Astrocyte (in vitro differentiated cells and primary cell): ENCODE data around the gene CCDC146. TPM values are rescaled to one million over a fixed set of nuclear protein-coding genes. Genes with fewer than 3 reads are reported as not detected.

Source experiments
- DNase-seq: peaks from one replicate; pipeline ENCODE4 v3.0.0-alpha.2; 2010; ENCODE audit warnings: low read depth
- FAIRE-seq: peaks from 2 replicates; lab custom pipeline; 2011; peaks lifted over from hg19 to GRCh38; lab: Jason Lieb, UNC
- H2AFZ ChIP-seq: 2 replicates; pipeline ENCODE4 v1.6.0; 2012; ENCODE audit warnings: low read depth, low read length, inconsistent platforms
- H3K27ac ChIP-seq: 2 replicates; pipeline ENCODE4 v1.5.1; 2011; ENCODE audit warnings: low read depth, low read length, inconsistent platforms
- H3K27me3 ChIP-seq: 2 replicates; pipeline ENCODE4 v1.6.0; 2011; ENCODE audit warnings: low read length, inconsistent platforms; ENCODE audit not compliant: insufficient read depth
- H3K36me3 ChIP-seq: 2 replicates; pipeline ENCODE4 v1.5.1; 2011; ENCODE audit warnings: low read length, inconsistent platforms; ENCODE audit not compliant: insufficient read depth
- H3K4me1 ChIP-seq: 2 replicates; pipeline ENCODE4 v1.5.1; 2011; ENCODE audit warnings: low read length, inconsistent platforms; ENCODE audit not compliant: insufficient read depth
- H3K4me2 ChIP-seq: 2 replicates; pipeline ENCODE4 v1.6.0; 2012; ENCODE audit warnings: low read length, inconsistent platforms
- H3K4me3 ChIP-seq: 2 replicates; pipeline ENCODE4 v1.5.1; 2011; ENCODE audit warnings: low read depth, mild to moderate bottlenecking, low read length, inconsistent platforms; ENCODE audit not compliant: insufficient read depth
- H3K79me2 ChIP-seq: 2 replicates; pipeline ENCODE4 v1.6.0; 2012; ENCODE audit warnings: mild to moderate bottlenecking, low read length, inconsistent platforms; ENCODE audit not compliant: insufficient read depth
- H3K9ac ChIP-seq: 2 replicates; pipeline ENCODE4 v1.6.0; 2012; ENCODE audit warnings: mild to moderate bottlenecking, low read length, inconsistent platforms
- H3K9me3 ChIP-seq: 2 replicates; pipeline ENCODE4 v1.5.1; 2012; ENCODE audit warnings: low read depth, mild to moderate bottlenecking, low read length, inconsistent platforms; ENCODE audit not compliant: insufficient read depth
- H4K20me1 ChIP-seq: 2 replicates; pipeline ENCODE4 v1.6.0; 2012; ENCODE audit warnings: low read length, inconsistent platforms; ENCODE audit not compliant: insufficient read depth
- H3K27ac Mint-ChIP-seq: one replicate; pipeline ENCODE4 v1.8.0; 2021; ENCODE audit warnings: mild to moderate bottlenecking, mixed read lengths; ENCODE audit not compliant: unreplicated experiment
- H3K27me3 Mint-ChIP-seq: one replicate; pipeline ENCODE4 v1.8.0; 2021; ENCODE audit warnings: low read depth, mixed read lengths; ENCODE audit not compliant: unreplicated experiment
- H3K36me3 Mint-ChIP-seq: one replicate; pipeline ENCODE4 v1.8.0; 2021; ENCODE audit warnings: low read depth, mixed read lengths; ENCODE audit not compliant: unreplicated experiment
- H3K4me1 Mint-ChIP-seq: one replicate; pipeline ENCODE4 v1.8.0; 2021; ENCODE audit warnings: low read depth, mixed read lengths; ENCODE audit not compliant: unreplicated experiment
- H3K4me3 Mint-ChIP-seq: one replicate; pipeline ENCODE4 v1.8.0; 2021; ENCODE audit warnings: mild to moderate bottlenecking, moderate library complexity, mixed read lengths; ENCODE audit not compliant: unreplicated experiment
- H3K9me3 Mint-ChIP-seq: one replicate; pipeline ENCODE4 v1.8.0; 2021; ENCODE audit warnings: mild to moderate bottlenecking, mixed read lengths; ENCODE audit not compliant: unreplicated experiment
- CTCF ChIP-seq: IDR thresholded peaks from 2 replicates; pipeline ENCODE4 v1.5.1; 2011; ENCODE audit warnings: low read depth, mild to moderate bottlenecking, inconsistent platforms, low read length, moderate library complexity; ENCODE audit not compliant: insufficient read depth
- EZH2 ChIP-seq: IDR thresholded peaks from 2 replicates; pipeline ENCODE4 v1.6.1; 2012; ENCODE audit warnings: mild to moderate bottlenecking, low read length, inconsistent platforms; ENCODE audit not compliant: insufficient read depth
- total RNA-seq: library from RNA; stranded (reverse); gene quantifications from 2 replicates; pipeline ENCODE4 v1.2.1, GENCODE V29; 2021

CCDC146 gene
- total RNA-seq, 1 donor from 2014 or later = 2.0 TPM

GRCh38 chr7:77266291-77266794 is 143.9 kb downstream of the CCDC146 start:
- no peak overlapping the region for H3K4me3 ChIP-seq
- H3K36me3 Mint-ChIP-seq = no peaks in the 10 kb centered on the region
- TF ChIP-seq EZH2 (no peak), CTCF (no peak)
- H3K4me1 Mint-ChIP-seq = peaks cover 11% of the 10 kb centered on the region
- no peaks in the 10 kb centered on the region for H3K79me2 ChIP-seq
- no peaks in the 10 kb centered on the region for H3K27me3 ChIP-seq
- no peak for FAIRE-seq
- no peak overlapping the region for H3K4me2 ChIP-seq
- H3K36me3 ChIP-seq = no peaks in the 10 kb centered on the region
- no peak overlapping the region for H3K27ac Mint-ChIP-seq
- H3K4me1 ChIP-seq = no peaks in the 10 kb centered on the region
- H3K9ac ChIP-seq = no peak overlapping the region
- H3K4me3 Mint-ChIP-seq = no peak overlapping the region
- H3K9me3 ChIP-seq = no peaks in the 10 kb centered on the region
- H3K27me3 Mint-ChIP-seq = no peaks in the 10 kb centered on the region
- H4K20me1 ChIP-seq = no peaks in the 10 kb centered on the region
- no peaks in the 10 kb centered on the region for H3K9me3 Mint-ChIP-seq
- no peak overlapping the region for H3K27ac ChIP-seq
- no peak overlapping the region for H2AFZ ChIP-seq
- no peak for DNase-seq

GRCh38 chr7:77269360-77270093 is 147.1 kb downstream of the CCDC146 start:
- H4K20me1 ChIP-seq = no peaks in the 10 kb centered on the region
- H3K4me3 ChIP-seq = no peak overlapping the region
- no peaks in the 10 kb centered on the region for H3K27me3 ChIP-seq
- H3K9me3 ChIP-seq = no peaks in the 10 kb centered on the region
- no peaks in the 10 kb centered on the region for H3K4me1 ChIP-seq
- H3K36me3 Mint-ChIP-seq = no peaks in the 10 kb centered on the region
- no peaks in the 10 kb centered on the region for H3K27me3 Mint-ChIP-seq
- FAIRE-seq = no peak
- peaks cover 11% of the 10 kb centered on the region for H3K4me1 Mint-ChIP-seq
- no peak overlapping the region for H3K9ac ChIP-seq
- no peaks in the 10 kb centered on the region for H3K9me3 Mint-ChIP-seq
- no peak for DNase-seq
- no peaks in the 10 kb centered on the region for H3K36me3 ChIP-seq
- H3K4me2 ChIP-seq = no peak overlapping the region
- TF ChIP-seq CTCF = no peak
- no peak for TF ChIP-seq EZH2
- no peak overlapping the region for H3K27ac ChIP-seq
- no peak overlapping the region for H3K27ac Mint-ChIP-seq
- H2AFZ ChIP-seq = no peak overlapping the region
- H3K79me2 ChIP-seq = no peaks in the 10 kb centered on the region
- no peak overlapping the region for H3K4me3 Mint-ChIP-seq

DNA sequence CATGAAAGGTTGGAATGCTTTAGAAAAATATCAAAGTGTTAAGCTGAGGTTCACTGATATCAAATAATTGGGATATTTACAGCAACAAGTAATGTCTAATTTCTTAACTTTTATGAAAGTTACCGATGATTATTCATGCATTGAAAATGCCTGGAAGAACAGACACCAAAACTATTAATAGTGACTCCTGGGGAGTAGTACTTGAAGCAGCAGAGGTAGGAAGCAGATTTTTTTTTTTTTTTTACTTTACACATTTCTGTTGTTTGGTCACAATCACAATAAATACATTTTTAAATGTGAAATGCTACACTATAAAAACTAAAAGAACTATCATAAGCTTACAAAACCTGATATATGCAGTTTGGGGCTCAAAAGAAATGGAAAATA is 147.7 kb downstream of the CCDC146 start:
- Histone ChIP-seq H3K27me3 (no peaks in the 10 kb centered on the region), H3K4me1 (no peaks in the 10 kb centered on the region), H2AFZ (no peak overlapping the region), H3K4me3 (no peak overlapping the region), H3K4me2 (no peak overlapping the region), H3K9ac (no peak overlapping the region), H4K20me1 (no peaks in the 10 kb centered on the region), H3K36me3 (no peaks in the 10 kb centered on the region), H3K27ac (no peak overlapping the region), H3K9me3 (no peaks in the 10 kb centered on the region), H3K79me2 (no peaks in the 10 kb centered on the region)
- H3K27ac Mint-ChIP-seq = no peak overlapping the region
- H3K4me3 Mint-ChIP-seq = no peak overlapping the region
- H3K36me3 Mint-ChIP-seq = no peaks in the 10 kb centered on the region
- no peak for TF ChIP-seq CTCF
- no peak for TF ChIP-seq EZH2
- DNase-seq (no peak), FAIRE-seq (no peak)
- peaks cover 11% of the 10 kb centered on the region for H3K4me1 Mint-ChIP-seq
- H3K27me3 Mint-ChIP-seq = no peaks in the 10 kb centered on the region
- no peaks in the 10 kb centered on the region for H3K9me3 Mint-ChIP-seq
